MCF 10A (cell line): ENCODE measurements around the gene ARHGEF9. TPM values are rescaled to one million over a fixed set of nuclear protein-coding genes. Genes with fewer than 3 reads are reported as not detected.
A peak's percentile ranks its signal among the peaks of the same experiment; 100 is the strongest.

ENCODE experiments used
- BruUV-seq: library from RNA; stranded (reverse); fragments of 400-500 nt; replicated peaks from 2 replicates; lab custom pipeline; 2021; lab: Mats Ljungman, UMichigan
- CTCF ChIA-PET: fragments of 300-600 bp; sonication (Branson Sonifier 250); formaldehyde crosslinking; extraction: SDS; loops from one replicate; lab custom pipeline; 2021; ENCODE audit warnings: antibody characterized with exemption, inconsistent platforms; lab: Yijun Ruan, JAX
- POLR2A ChIA-PET: fragments of 300-600, 350-650 bp; sonication (Branson Sonifier 250); formaldehyde crosslinking; extraction: SDS; loops from one replicate; lab custom pipeline; 2020; ENCODE audit warnings: antibody characterized with exemption, inconsistent platforms; lab: Yijun Ruan, JAX
- DNase-seq: peaks from one replicate; pipeline ENCODE4 v3.0.0-alpha.2; 2018; ENCODE audit not compliant: unreplicated experiment
- H3K27ac Mint-ChIP-seq: one replicate; pipeline ENCODE4 v1.8.0; 2022; ENCODE audit warnings: mild to moderate bottlenecking, low read depth, mixed read lengths; ENCODE audit not compliant: unreplicated experiment
- H3K27me3 Mint-ChIP-seq: one replicate; pipeline ENCODE4 v1.8.0; 2022; ENCODE audit warnings: mixed read lengths; ENCODE audit not compliant: insufficient read depth, unreplicated experiment
- H3K36me3 Mint-ChIP-seq: one replicate; pipeline ENCODE4 v1.8.0; 2022; ENCODE audit warnings: mild to moderate bottlenecking, moderate library complexity, mixed read lengths; ENCODE audit not compliant: insufficient read depth, unreplicated experiment
- H3K4me1 Mint-ChIP-seq: one replicate; pipeline ENCODE4 v1.8.0; 2022; ENCODE audit warnings: mixed read lengths; ENCODE audit not compliant: insufficient read depth, unreplicated experiment
- H3K4me3 Mint-ChIP-seq: one replicate; pipeline ENCODE4 v1.8.0; 2022; ENCODE audit warnings: mild to moderate bottlenecking, moderate library complexity, mixed read lengths; ENCODE audit not compliant: unreplicated experiment
- H3K9me3 Mint-ChIP-seq: one replicate; pipeline ENCODE4 v1.8.0; 2022; ENCODE audit warnings: mixed read lengths; ENCODE audit not compliant: unreplicated experiment
- intact Hi-C: fragments of 100-400 bp; cut with micrococcal nuclease; formaldehyde crosslinking; loops from 2 replicates; pipeline ENCODE4 v1.14.1; 2022
- total RNA-seq: library from RNA; stranded (reverse); gene quantifications from 2 replicates; pipeline ENCODE4 v1.2.3, GENCODE V29; 2022
- TF ChIP-seq, protein P1 (sequence below): fragments of 200-600 bp; IDR thresholded peaks from one replicate; pipeline ENCODE4 v1.8.0; 2022; ENCODE audit warnings: antibody characterized with exemption, mild to moderate bottlenecking; ENCODE audit not compliant: unreplicated experiment

ARHGEF9 gene
- total RNA-seq, 1 experiment from 2014 or later, result 33.6 TPM

DNA sequence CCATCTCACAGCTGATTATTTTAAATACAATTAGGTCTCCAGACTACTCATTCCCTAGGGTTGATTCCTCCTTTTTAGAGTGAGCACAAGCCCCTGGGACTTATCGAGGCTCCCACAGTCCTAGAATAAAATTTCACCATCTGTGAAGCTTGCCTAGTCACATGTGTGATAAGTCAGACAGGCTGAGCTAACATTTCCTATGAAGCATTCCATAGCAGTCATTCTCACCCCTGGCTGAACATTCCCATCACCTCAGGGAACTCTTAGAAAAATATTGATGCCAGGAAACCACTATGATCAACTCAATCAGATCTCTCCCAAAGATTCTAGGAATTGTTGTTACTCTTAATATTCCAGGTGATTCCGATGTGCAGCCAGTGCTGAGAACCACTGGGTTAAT is 37.7 kb downstream of the ARHGEF9 start:
- no peaks in the 10 kb centered on the region for H3K27me3 Mint-ChIP-seq
- peaks cover 7% of the 10 kb centered on the region for H3K36me3 Mint-ChIP-seq
- H3K4me1 Mint-ChIP-seq, result peaks cover 21% of the 10 kb centered on the region
- intact Hi-C loops, result no loop called here
- ChIA-PET POLR2A (interaction anchor here (1.2 kb wide), 1 partner anchor 10 kb away, joined by 3 read pairs; no protein-coding TSS in a partner anchor), CTCF (no interaction called here)
- TF ChIP-seq, protein P1, sequence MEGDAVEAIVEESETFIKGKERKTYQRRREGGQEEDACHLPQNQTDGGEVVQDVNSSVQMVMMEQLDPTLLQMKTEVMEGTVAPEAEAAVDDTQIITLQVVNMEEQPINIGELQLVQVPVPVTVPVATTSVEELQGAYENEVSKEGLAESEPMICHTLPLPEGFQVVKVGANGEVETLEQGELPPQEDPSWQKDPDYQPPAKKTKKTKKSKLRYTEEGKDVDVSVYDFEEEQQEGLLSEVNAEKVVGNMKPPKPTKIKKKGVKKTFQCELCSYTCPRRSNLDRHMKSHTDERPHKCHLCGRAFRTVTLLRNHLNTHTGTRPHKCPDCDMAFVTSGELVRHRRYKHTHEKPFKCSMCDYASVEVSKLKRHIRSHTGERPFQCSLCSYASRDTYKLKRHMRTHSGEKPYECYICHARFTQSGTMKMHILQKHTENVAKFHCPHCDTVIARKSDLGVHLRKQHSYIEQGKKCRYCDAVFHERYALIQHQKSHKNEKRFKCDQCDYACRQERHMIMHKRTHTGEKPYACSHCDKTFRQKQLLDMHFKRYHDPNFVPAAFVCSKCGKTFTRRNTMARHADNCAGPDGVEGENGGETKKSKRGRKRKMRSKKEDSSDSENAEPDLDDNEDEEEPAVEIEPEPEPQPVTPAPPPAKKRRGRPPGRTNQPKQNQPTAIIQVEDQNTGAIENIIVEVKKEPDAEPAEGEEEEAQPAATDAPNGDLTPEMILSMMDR, result no peak
- H3K9me3 Mint-ChIP-seq, result peaks cover 24% of the 10 kb centered on the region
- peak; percentile 6 for DNase-seq
- H3K4me3 Mint-ChIP-seq, result no peak overlapping the region
- no TSS peak for BruUV-seq
- peak overlapping the region; percentile 52 for H3K27ac Mint-ChIP-seq

GRCh38 chrX:63746715-63747114 is 38.3 kb downstream of the ARHGEF9 start:
- DNase-seq, result no peak
- peaks cover 19% of the 10 kb centered on the region for H3K4me1 Mint-ChIP-seq
- BruUV-seq, result no TSS peak
- H3K9me3 Mint-ChIP-seq, result peaks cover 29% of the 10 kb centered on the region
- no peaks in the 10 kb centered on the region for H3K27me3 Mint-ChIP-seq
- H3K27ac Mint-ChIP-seq, result peak overlapping the region; percentile 52
- ChIA-PET CTCF (no interaction called here), POLR2A (no interaction called here)
- H3K36me3 Mint-ChIP-seq, result peaks cover 7% of the 10 kb centered on the region
- intact Hi-C loops, result no loop called here
- no peak overlapping the region for H3K4me3 Mint-ChIP-seq
- TF ChIP-seq, protein P1, result no peak

DNA sequence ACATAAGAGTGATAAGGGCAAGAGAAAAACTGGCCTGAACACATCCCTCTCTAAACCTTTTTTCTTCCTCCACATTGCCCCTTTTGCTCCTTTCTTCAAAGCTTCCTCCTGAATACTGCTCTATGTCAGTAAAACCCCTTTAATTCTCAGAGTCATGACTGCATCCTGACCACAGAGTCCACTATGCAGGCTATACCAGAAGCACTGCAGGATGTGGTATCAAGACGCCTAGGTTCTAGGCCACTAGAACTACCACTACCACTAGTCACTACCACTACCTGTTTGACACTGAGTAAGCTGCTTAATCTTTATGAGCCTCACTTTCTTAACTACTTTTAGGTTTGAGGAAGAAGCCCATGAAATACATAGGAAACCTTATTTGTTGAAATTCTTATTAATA is 38.7 kb downstream of the ARHGEF9 start:
- Mint-ChIP-seq H3K9me3 (peaks cover 33% of the 10 kb centered on the region), H3K4me1 (peaks cover 14% of the 10 kb centered on the region), H3K27ac (no peak overlapping the region), H3K4me3 (no peak overlapping the region), H3K36me3 (peaks cover 7% of the 10 kb centered on the region), H3K27me3 (no peaks in the 10 kb centered on the region)
- TF ChIP-seq, protein P1, result no peak
- no TSS peak for BruUV-seq
- ChIA-PET POLR2A (no interaction called here), CTCF (no interaction called here)
- no peak for DNase-seq
- intact Hi-C loops, result no loop called here

DNA sequence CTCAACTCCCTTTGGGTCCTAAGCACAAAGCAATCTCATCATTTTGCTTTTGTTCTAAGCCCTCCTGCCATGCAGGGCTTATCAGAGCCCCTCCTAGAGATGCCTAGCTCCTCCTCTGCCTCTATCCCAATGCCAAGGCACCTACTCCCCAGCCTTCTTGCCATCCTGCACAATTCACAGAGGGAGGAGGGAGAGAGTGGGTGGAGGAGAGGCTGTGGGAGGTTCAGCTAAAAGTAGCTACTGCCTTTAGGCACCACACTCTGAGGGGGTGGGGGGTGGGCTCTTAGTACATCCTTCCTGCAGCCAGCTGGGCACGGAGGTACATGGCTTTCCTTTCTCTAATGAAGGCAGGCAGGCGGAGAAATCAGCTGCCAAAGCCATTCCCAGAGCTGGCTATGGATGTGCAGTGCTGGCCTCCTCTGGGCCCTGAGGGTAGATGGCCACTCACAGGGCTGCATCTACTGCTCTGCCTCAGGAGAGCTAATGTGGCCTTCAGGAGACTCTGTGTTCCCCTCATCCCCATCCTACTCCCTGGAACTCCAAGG is 40.1 kb downstream of the ARHGEF9 start:
- H3K4me3 Mint-ChIP-seq, result no peak overlapping the region
- TF ChIP-seq, protein P1, result no peak
- intact Hi-C loops, result no loop called here
- CTCF ChIA-PET, result interaction anchor here (0.6 kb wide), 1 partner anchor 35 kb away, joined by 4 read pairs; no protein-coding TSS in a partner anchor
- peaks cover 7% of the 10 kb centered on the region for H3K36me3 Mint-ChIP-seq
- H3K9me3 Mint-ChIP-seq, result peaks cover 33% of the 10 kb centered on the region
- no TSS peak for BruUV-seq
- H3K4me1 Mint-ChIP-seq, result peaks cover 10% of the 10 kb centered on the region
- no peak overlapping the region for H3K27ac Mint-ChIP-seq
- H3K27me3 Mint-ChIP-seq, result no peaks in the 10 kb centered on the region
- POLR2A ChIA-PET, result interaction anchor here (0.9 kb wide), 1 partner anchor 9 kb away, joined by 4 read pairs; a partner anchor contains a TSS
- DNase-seq, result no peak
